ENCODE results near the gene MUS81. TPM values are rescaled to one million over a fixed set of nuclear protein-coding genes. Genes with fewer than 3 reads are reported as not detected.
"Not testable (repeated sequence)": the region's sequence is repeated elsewhere in the genome, so short reads cannot be mapped to it uniquely, and the experiment has no call there.

MUS81 gene
- total RNA-seq, 1 donor from 2014 or later, result 45.0 TPM

GRCh38 chr11:65829459-65829858, 30.8 kb upstream of the MUS81 start:
- Histone ChIP-seq H3K27me3 (no peaks in the 10 kb centered on the region), H3K36me3 (no peaks in the 10 kb centered on the region), H3K27ac (no peak overlapping the region), H3K4me1 (peaks cover 5 to 13% of the 10 kb centered on the region in 2 donors), H3K4me3 (no peak overlapping the region), H3K9me3 (no peaks in the 10 kb centered on the region)
- intact Hi-C loops (cut with DNase I), result no loop called here
- TF ChIP-seq CTCF (IDR thresholded peaks at IDR 0.05), result no peak
- no peak for DNase-seq (ENCODE audit: low spot score in 2 of 2)

- intact Hi-C loops (cut with DNase I), result loop anchor here (2.0 to 5.0 kb wide), 2 partner anchors 27 to 215 kb away; partner anchors contain the start of genes CFL1 and PCNX3
- H3K36me3 ChIP-seq; DNase-seq (ENCODE audit: low spot score in 2 of 2); H3K4me3 ChIP-seq; H3K27ac ChIP-seq; H3K9me3 ChIP-seq; H3K27me3 ChIP-seq: not testable (repeated sequence)
- H3K4me1 ChIP-seq, result peaks cover 5 to 14% of the 10 kb centered on the region in 2 donors
These were observed 28.0 kb upstream of the MUS81 start for GRCh38 chr11:65832231-65832630.

- no peaks in the 10 kb centered on the region for H3K27me3 ChIP-seq
- H3K4me3 ChIP-seq, result peak within 1 kb of the TSS; percentile 70 to 74
- intact Hi-C loops (cut with DNase I), result loop anchor here (1.0 to 5.0 kb wide), 3 partner anchors 15 to 216 kb away; partner anchors contain the start of genes CFL1 and PCNX3
- H3K27ac ChIP-seq, result no peak within 1 kb of the TSS
- no peaks in the 10 kb centered on the region for H3K9me3 ChIP-seq
- no peak for TF ChIP-seq CTCF (IDR thresholded peaks at IDR 0.05)
- peak; percentile 80 to 97 for DNase-seq (ENCODE audit: low spot score in 2 of 2)
- peaks cover 5 to 14% of the 10 kb centered on the region in 2 donors for H3K4me1 ChIP-seq
- H3K36me3 ChIP-seq, result no peaks in the 10 kb centered on the region
These were observed 26.8 kb upstream of the MUS81 start, which contains the start of gene SNX32 for GRCh38 chr11:65833297-65834030. SNX32 (plus strand) TSS chr11:65833963; CDS start chr11:65834066, 103 bp downstream.

- Histone ChIP-seq H3K4me3 (peak overlapping the region; percentile 70 to 74), H3K4me1 (peaks cover 5 to 14% of the 10 kb centered on the region in 2 donors), H3K36me3 (no peaks in the 10 kb centered on the region), H3K27ac (no peak overlapping the region), H3K27me3 (no peaks in the 10 kb centered on the region), H3K9me3 (no peaks in the 10 kb centered on the region)
- no peak for TF ChIP-seq CTCF (IDR thresholded peaks at IDR 0.05)
- no peak for DNase-seq (ENCODE audit: low spot score in 2 of 2)
- intact Hi-C loops (cut with DNase I), result loop anchor here (5.0 kb wide), 1 partner anchor 217 kb away; the partner anchor contains the start of gene PCNX3
These were observed 26.0 kb upstream of the MUS81 start for GRCh38 chr11:65834202-65834601.

DNA sequence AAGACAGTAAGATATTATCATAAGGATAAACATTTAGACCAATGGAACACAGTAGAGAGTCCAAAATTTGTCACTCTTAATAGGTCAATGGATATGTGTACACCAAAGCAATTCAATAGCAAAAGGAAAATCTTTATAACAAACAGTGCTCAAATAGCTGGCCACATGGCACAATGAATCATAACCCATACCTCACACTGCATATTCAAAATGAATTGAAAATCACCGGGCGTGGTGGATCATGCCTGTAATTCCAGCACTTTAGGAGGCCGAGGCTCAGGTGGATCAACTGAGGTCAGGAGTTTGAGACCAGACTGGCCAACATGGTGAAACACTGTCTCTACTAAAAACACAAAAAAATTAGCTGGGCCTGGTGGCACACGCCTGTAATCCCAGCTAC, 18.1 kb upstream of the MUS81 start:
- intact Hi-C loops (cut with DNase I), result no loop called here

More for the DNA sequence above, 18.1 kb upstream of the MUS81 start:
- H3K9me3 ChIP-seq, result no peaks in the 10 kb centered on the region
- no peak overlapping the region for H3K4me3 ChIP-seq
- no peak for TF ChIP-seq CTCF (IDR thresholded peaks at IDR 0.05)
- DNase-seq (ENCODE audit: low spot score in 2 of 2), result no peak
- H3K4me1 ChIP-seq, result no peaks in the 10 kb centered on the region
- H3K36me3 ChIP-seq, result no peaks in the 10 kb centered on the region
- H3K27me3 ChIP-seq, result no peaks in the 10 kb centered on the region
- no peak overlapping the region for H3K27ac ChIP-seq

Data from ascending aorta (tissue), 2 donors.